H9 (cell line): ENCODE measurements around the gene DLL4. TPM values are rescaled to one million over a fixed set of nuclear protein-coding genes. Genes with fewer than 3 reads are reported as not detected.

ENCODE experiments used
- DNase-seq: peaks from one replicate; pipeline ENCODE4 v3.0.0-alpha.2; 2017
- H2AFZ ChIP-seq: one replicate; pipeline ENCODE4 v1.6.1; 2013; ENCODE audit warnings: mild to moderate bottlenecking, low read length, control low read depth, moderate library complexity
- H2AK5ac ChIP-seq: 2 replicates; pipeline ENCODE4 v1.6.1; 2013; ENCODE audit warnings: low read length, control low read depth, mixed read lengths; ENCODE audit not compliant: insufficient read length
- H2BK120ac ChIP-seq: one replicate; pipeline ENCODE4 v1.6.1; 2013; ENCODE audit warnings: low read depth, mild to moderate bottlenecking, low read length, control low read depth, inconsistent platforms; ENCODE audit not compliant: poor library complexity, severe bottlenecking
- H2BK12ac ChIP-seq: 2 replicates; pipeline ENCODE4 v1.6.1; 2013; ENCODE audit warnings: low read length, control low read depth, mixed read lengths, low read depth; ENCODE audit not compliant: insufficient read length
- H2BK15ac ChIP-seq: 2 replicates; pipeline ENCODE4 v1.6.1; 2013; ENCODE audit warnings: low read depth, low read length, control low read depth
- H2BK20ac ChIP-seq: one replicate; pipeline ENCODE4 v1.6.1; 2013; ENCODE audit warnings: low read depth, mild to moderate bottlenecking, low read length, control low read depth, inconsistent platforms; ENCODE audit not compliant: poor library complexity, severe bottlenecking
- H2BK5ac ChIP-seq: 2 replicates; pipeline ENCODE4 v1.6.1; 2013; ENCODE audit warnings: low read length, control low read depth, mixed read lengths; ENCODE audit not compliant: insufficient read length
- H3K14ac ChIP-seq: 2 replicates; pipeline ENCODE4 v1.6.1; 2013; ENCODE audit warnings: low read length, control low read depth; ENCODE audit not compliant: insufficient read depth
- H3K18ac ChIP-seq: 2 replicates; pipeline ENCODE4 v1.6.1; 2013; ENCODE audit warnings: low read depth, mild to moderate bottlenecking, mixed read lengths, low read length, control low read depth; ENCODE audit not compliant: insufficient read length
- H3K23ac ChIP-seq: 2 replicates; pipeline ENCODE4 v1.6.1; 2013; ENCODE audit warnings: low read length, control low read depth, mixed read lengths, low read depth; ENCODE audit not compliant: insufficient read length
- H3K23me2 ChIP-seq: 2 replicates; pipeline ENCODE4 v1.6.1; 2013; ENCODE audit warnings: low read depth, mild to moderate bottlenecking, mixed read lengths, low read length, control low read depth; ENCODE audit not compliant: insufficient read length, poor library complexity, severe bottlenecking
- H3K27ac ChIP-seq: 2 replicates; pipeline ENCODE4 v1.5.1; 2013; ENCODE audit warnings: low read length, control low read depth, mixed read lengths, low read depth; ENCODE audit not compliant: insufficient read length
- H3K27me3 ChIP-seq: 2 replicates; pipeline ENCODE4 v1.6.1; 2013; ENCODE audit warnings: low read length, control low read depth, inconsistent platforms; ENCODE audit not compliant: insufficient read depth
- H3K4ac ChIP-seq: 2 replicates; pipeline ENCODE4 v1.6.1; 2013; ENCODE audit warnings: low read depth, mild to moderate bottlenecking, control low read depth, inconsistent platforms, low read length, moderate library complexity
- H3K4me1 ChIP-seq: 2 replicates; pipeline ENCODE4 v1.6.1; 2013; ENCODE audit warnings: low read length, control low read depth, inconsistent platforms; ENCODE audit not compliant: insufficient read depth
- H3K4me2 ChIP-seq: 2 replicates; pipeline ENCODE4 v1.6.1; 2013; ENCODE audit warnings: low read length, control low read depth, mixed read lengths; ENCODE audit not compliant: insufficient read length, insufficient read depth
- H3K56ac ChIP-seq: 2 replicates; pipeline ENCODE4 v1.6.1; 2013; ENCODE audit warnings: low read depth, mild to moderate bottlenecking, mixed read lengths, low read length, control low read depth; ENCODE audit not compliant: insufficient read length
- H3K79me1 ChIP-seq: 2 replicates; pipeline ENCODE4 v1.6.1; 2013; ENCODE audit warnings: low read depth, mild to moderate bottlenecking, moderate library complexity, low read length, control low read depth, inconsistent platforms; ENCODE audit not compliant: insufficient read depth, poor library complexity, severe bottlenecking
- H3K79me2 ChIP-seq: 2 replicates; pipeline ENCODE4 v1.6.1; 2013; ENCODE audit warnings: low read length, control low read depth, inconsistent platforms; ENCODE audit not compliant: insufficient read depth
- H3K9ac ChIP-seq: 2 replicates; pipeline ENCODE4 v1.6.1; 2013; ENCODE audit warnings: low read length, control low read depth, mixed read lengths; ENCODE audit not compliant: insufficient read length; ENCODE audit errors: extremely low read depth
- H3K9me3 ChIP-seq: one replicate; pipeline ENCODE4 v1.6.1; 2013; ENCODE audit warnings: low read depth, low read length, inconsistent platforms; ENCODE audit not compliant: control insufficient read depth
- H3T11ph ChIP-seq: one replicate; pipeline ENCODE4 v1.6.1; 2013; ENCODE audit warnings: mild to moderate bottlenecking, low read length, control low read depth, inconsistent platforms
- H4K20me1 ChIP-seq: one replicate; pipeline ENCODE4 v1.6.1; 2013; ENCODE audit not compliant: control insufficient read depth, insufficient read length, insufficient read depth
- H4K5ac ChIP-seq: 2 replicates; pipeline ENCODE4 v1.6.1; 2013; ENCODE audit warnings: low read depth, mild to moderate bottlenecking, mixed read lengths, low read length, control low read depth; ENCODE audit not compliant: insufficient read length
- H4K8ac ChIP-seq: replicated peaks from 2 replicates; pipeline ENCODE4 v1.6.1; 2013; ENCODE audit warnings: low read length, control low read depth, mixed read lengths, low read depth; ENCODE audit not compliant: insufficient read length
- H4K91ac ChIP-seq: 2 replicates; pipeline ENCODE4 v1.6.1; 2013; ENCODE audit warnings: low read depth, mild to moderate bottlenecking, moderate library complexity, mixed read lengths, low read length, control low read depth; ENCODE audit not compliant: insufficient read length
- H3K27ac Mint-ChIP-seq, 3 experiments: 2 replicates in 2 of 3; 3 replicates in 1 of 3; pipeline ENCODE4 v1.8.0; 2020 to 2021; ENCODE audit warnings: mixed read lengths in 3 of 3, mild to moderate bottlenecking in 1 of 3, moderate library complexity in 1 of 3
- H3K27me3 Mint-ChIP-seq: 2 replicates; pipeline ENCODE4 v1.8.0; 2021; ENCODE audit warnings: low read depth, mild to moderate bottlenecking, moderate library complexity, mixed read lengths
- H3K36me3 Mint-ChIP-seq, 3 experiments: 2 replicates in 2 of 3; 3 replicates in 1 of 3; pipeline ENCODE4 v1.8.0; 2020 to 2021; ENCODE audit warnings: low read depth in 3 of 3, mixed read lengths in 3 of 3; ENCODE audit not compliant: insufficient read depth in 1 of 3
- H3K4me1 Mint-ChIP-seq, 2 experiments: 2 replicates each; pipeline ENCODE4 v1.8.0; 2020; ENCODE audit warnings: mixed read lengths in 2 of 2
- H3K4me3 Mint-ChIP-seq, 2 experiments: 2 replicates in 1 of 2; 3 replicates in 1 of 2; pipeline ENCODE4 v1.8.0; 2020 to 2021; ENCODE audit warnings: mild to moderate bottlenecking in 2 of 2, mixed read lengths in 2 of 2, moderate library complexity in 1 of 2
- H3K9me3 Mint-ChIP-seq, 2 experiments: 2 replicates in 1 of 2; 3 replicates in 1 of 2; pipeline ENCODE4 v1.8.0; 2020; ENCODE audit warnings: mild to moderate bottlenecking in 2 of 2, mixed read lengths in 2 of 2, moderate library complexity in 1 of 2
- CTCF ChIP-seq: fragments of 200-600 bp; sonication (generic); conservative IDR thresholded peaks from 3 replicates; pipeline ENCODE4 v1.8.0; 2021; ENCODE audit warnings: antibody characterized with exemption, mild to moderate bottlenecking
- WGBS: extraction: QIAGEN DNeasy Blood & Tissue Kit; methylation state at CpG from one replicate; pipeline ENCODE4 v1.1.7; 2013; ENCODE audit warnings: missing lambda C conversion rate, low lambda C conversion rate, mixed read lengths; ENCODE audit not compliant: insufficient read length; ENCODE audit errors: extremely low coverage; 5-methylcytosine and 5-hydroxymethylcytosine counted together
- total RNA-seq: library from RNA; stranded (reverse); gene quantifications from 2 replicates; pipeline ENCODE4 v1.2.1, GENCODE V29; 2021

Gene DLL4
- total RNA-seq, 1 experiment from 2014 or later = 0.28 TPM

GRCh38 chr15:40988156-40988555 is 59.0 kb downstream of the DLL4 start:
- Mint-ChIP-seq H3K4me3 (no peak overlapping the region), H3K4me1 (peaks cover 2 to 3% of the 10 kb centered on the region in 2 experiments; a peak in 2 of 4 replicates), H3K9me3 (no peaks in the 10 kb centered on the region), H3K27me3 (no peaks in the 10 kb centered on the region), H3K27ac (no peak overlapping the region), H3K36me3 (peaks cover 31 to 81% (median 56%) of the 10 kb centered on the region in 3 experiments)
- Histone ChIP-seq H3K79me2 (no peaks in the 10 kb centered on the region), H3K14ac (no peak overlapping the region), H3K18ac (no peak overlapping the region), H3T11ph (no peak overlapping the region), H3K4ac (no peak overlapping the region), H2BK20ac (no peak overlapping the region), H4K20me1 (no peaks in the 10 kb centered on the region), H2BK120ac (no peak overlapping the region), H3K56ac (no peak overlapping the region), H2BK5ac (no peak overlapping the region), H2AFZ (no peak overlapping the region), H2BK15ac (no peak overlapping the region), H3K4me2 (no peak overlapping the region), H3K9me3 (no peaks in the 10 kb centered on the region), H3K4me1 (no peaks in the 10 kb centered on the region), H2AK5ac (no peak overlapping the region), H3K27ac (no peak overlapping the region), H4K91ac (no peak overlapping the region), H3K23ac (no peak overlapping the region), H3K27me3 (no peaks in the 10 kb centered on the region), H2BK12ac (no peak overlapping the region), H3K79me1 (no peaks in the 10 kb centered on the region), H4K8ac (no peak overlapping the region), H3K9ac (no peak overlapping the region), H4K5ac (no peak overlapping the region), H3K23me2 (no peaks in the 10 kb centered on the region)
- WGBS = no CpG with 5 or more reads among the region's 4 CpGs
- no peak for DNase-seq
- no peak for TF ChIP-seq CTCF

Other genes starting within 250 kb of the DLL4 start
- gene RAD51, start 234.2 kb upstream of the DLL4 start, total RNA-seq = 39.2 and 44.8 TPM in 2 replicates
- gene RMDN3, start 174.1 kb upstream of the DLL4 start, total RNA-seq = 24.9 and 28.3 TPM in 2 replicates
- gene GCHFR, start 165.3 kb upstream of the DLL4 start, total RNA-seq = 33.0 and 37.0 TPM in 2 replicates
- 0.44 and 0.70 TPM in 2 replicates for gene C15orf62, start 159.4 kb upstream of the DLL4 start, total RNA-seq
- gene ZFYVE19, start 122.3 kb upstream of the DLL4 start, total RNA-seq = 10.7 and 11.3 TPM in 2 replicates
- gene DNAJC17, start 121.9 kb upstream of the DLL4 start, total RNA-seq = 38.3 and 44.4 TPM in 2 replicates
- gene PPP1R14D, start 100.6 kb upstream of the DLL4 start, total RNA-seq = not detected in 2 replicates
- gene SPINT1, start 85.3 kb upstream of the DLL4 start, total RNA-seq = 129 and 130 TPM in 2 replicates
- gene RHOV, start 55.1 kb upstream of the DLL4 start, total RNA-seq = 3.9 and 4.3 TPM in 2 replicates
- gene VPS18, start 34.9 kb upstream of the DLL4 start, total RNA-seq = 45.0 and 46.1 TPM in 2 replicates
- 47.2 and 48.7 TPM in 2 replicates for gene CHAC1, start 24.1 kb downstream of the DLL4 start, total RNA-seq
- gene INO80, start 186.9 kb downstream of the DLL4 start, total RNA-seq = 25.6 and 29.2 TPM in 2 replicates